IPS-18a (cell line): ENCODE results near the gene MAVS.

Experiments
- H3K27ac ChIP-seq: one replicate; pipeline ENCODE4 v1.5.1; 2013; ENCODE audit warnings: low read length
- H3K27me3 ChIP-seq: one replicate; pipeline ENCODE4 v1.6.1; 2013; ENCODE audit warnings: mild to moderate bottlenecking, low read length; ENCODE audit not compliant: control insufficient read depth, insufficient read depth
- H3K36me3 ChIP-seq: one replicate; pipeline ENCODE4 v1.6.1; 2013; ENCODE audit warnings: low read depth, low read length; ENCODE audit not compliant: control insufficient read depth
- H3K4me1 ChIP-seq: one replicate; pipeline ENCODE4 v1.6.1; 2013; ENCODE audit warnings: low read depth, low read length; ENCODE audit not compliant: control insufficient read depth
- H3K4me3 ChIP-seq: one replicate; pipeline ENCODE4 v1.5.1; 2013; ENCODE audit warnings: low read length
- H3K9ac ChIP-seq: one replicate; pipeline ENCODE4 v1.6.1; 2013; ENCODE audit warnings: mild to moderate bottlenecking, low read length, moderate library complexity
- H3K9me3 ChIP-seq: one replicate; pipeline ENCODE4 v1.6.1; 2013; ENCODE audit warnings: low read depth, low read length; ENCODE audit not compliant: control insufficient read depth

The MAVS gene

GRCh38 chr20:3803854-3804253, 42.8 kb upstream of the MAVS start:
- Histone ChIP-seq H3K27me3 (no peaks in the 10 kb centered on the region), H3K4me3 (no peak overlapping the region), H3K9me3 (no peaks in the 10 kb centered on the region), H3K4me1 (peaks cover 30% of the 10 kb centered on the region), H3K27ac (no peak overlapping the region), H3K36me3 (peaks cover 29% of the 10 kb centered on the region), H3K9ac (no peak overlapping the region)

GRCh38 chr20:3804254-3804751, 42.3 kb upstream of the MAVS start:
- Histone ChIP-seq H3K4me1 (peaks cover 25% of the 10 kb centered on the region), H3K9me3 (no peaks in the 10 kb centered on the region), H3K27ac (no peak overlapping the region), H3K36me3 (peaks cover 29% of the 10 kb centered on the region), H3K4me3 (no peak overlapping the region), H3K27me3 (no peaks in the 10 kb centered on the region), H3K9ac (no peak overlapping the region)

- H3K36me3 ChIP-seq, result peaks cover 29% of the 10 kb centered on the region
- H3K27me3 ChIP-seq, result no peaks in the 10 kb centered on the region
- H3K4me3 ChIP-seq, result no peak overlapping the region
- H3K27ac ChIP-seq, result no peak overlapping the region
- peaks cover 20% of the 10 kb centered on the region for H3K4me1 ChIP-seq
- no peaks in the 10 kb centered on the region for H3K9me3 ChIP-seq
- no peak overlapping the region for H3K9ac ChIP-seq
Observed at GRCh38 chr20:3804781-3805180, 41.9 kb upstream of the MAVS start.

- no peak overlapping the region for H3K4me3 ChIP-seq
- no peaks in the 10 kb centered on the region for H3K27me3 ChIP-seq
- H3K9ac ChIP-seq, result no peak overlapping the region
- H3K27ac ChIP-seq, result no peak overlapping the region
- H3K4me1 ChIP-seq, result peaks cover 14% of the 10 kb centered on the region
- H3K36me3 ChIP-seq, result peaks cover 8% of the 10 kb centered on the region
- H3K9me3 ChIP-seq, result no peaks in the 10 kb centered on the region
Observed at GRCh38 chr20:3808544-3808943, 38.1 kb upstream of the MAVS start.

- no peak overlapping the region for H3K9ac ChIP-seq
- H3K36me3 ChIP-seq, result no peaks in the 10 kb centered on the region
- no peak overlapping the region for H3K4me3 ChIP-seq
- no peak overlapping the region for H3K27ac ChIP-seq
- H3K9me3 ChIP-seq, result no peaks in the 10 kb centered on the region
- peaks cover 20% of the 10 kb centered on the region for H3K4me1 ChIP-seq
- H3K27me3 ChIP-seq, result no peaks in the 10 kb centered on the region
Observed at GRCh38 chr20:3811467-3812258, 35.0 kb upstream of the MAVS start.

- Histone ChIP-seq H3K4me1 (peaks cover 15% of the 10 kb centered on the region), H3K9ac (no peak overlapping the region), H3K27ac (no peak overlapping the region), H3K9me3 (no peaks in the 10 kb centered on the region), H3K4me3 (no peak overlapping the region), H3K27me3 (no peaks in the 10 kb centered on the region), H3K36me3 (no peaks in the 10 kb centered on the region)
Observed at GRCh38 chr20:3812259-3812681, 34.4 kb upstream of the MAVS start.

- Histone ChIP-seq H3K27ac (no peak overlapping the region), H3K9me3 (no peaks in the 10 kb centered on the region), H3K27me3 (no peaks in the 10 kb centered on the region), H3K4me1 (peaks cover 6% of the 10 kb centered on the region), H3K9ac (no peak overlapping the region), H3K4me3 (no peak overlapping the region), H3K36me3 (no peaks in the 10 kb centered on the region)
Observed at GRCh38 chr20:3812975-3813847, 33.4 kb upstream of the MAVS start.

GRCh38 chr20:3813848-3814581, 32.6 kb upstream of the MAVS start:
- Histone ChIP-seq H3K27ac (no peak overlapping the region), H3K27me3 (no peaks in the 10 kb centered on the region), H3K9ac (no peak overlapping the region), H3K4me3 (no peak overlapping the region), H3K9me3 (no peaks in the 10 kb centered on the region), H3K36me3 (no peaks in the 10 kb centered on the region), H3K4me1 (peaks cover 6% of the 10 kb centered on the region)

GRCh38 chr20:3814928-3815495, 31.6 kb upstream of the MAVS start:
- Histone ChIP-seq H3K4me3 (no peak overlapping the region), H3K9me3 (no peaks in the 10 kb centered on the region), H3K27ac (no peak overlapping the region), H3K36me3 (no peaks in the 10 kb centered on the region), H3K4me1 (peaks cover 9% of the 10 kb centered on the region), H3K27me3 (no peaks in the 10 kb centered on the region), H3K9ac (no peak overlapping the region)

- H3K9ac ChIP-seq, result no peak overlapping the region
- H3K9me3 ChIP-seq, result no peaks in the 10 kb centered on the region
- no peaks in the 10 kb centered on the region for H3K27me3 ChIP-seq
- H3K36me3 ChIP-seq, result no peaks in the 10 kb centered on the region
- peaks cover 9% of the 10 kb centered on the region for H3K4me1 ChIP-seq
- no peak overlapping the region for H3K4me3 ChIP-seq
- no peak overlapping the region for H3K27ac ChIP-seq
Observed at GRCh38 chr20:3815703-3816315, 30.8 kb upstream of the MAVS start.
